NT2/D1 (cell line): Measurements from ENCODE around the gene GAL3ST1.

Experiments used
- SUZ12 ChIP-seq: IDR thresholded peaks from 2 replicates; pipeline ENCODE4 v1.6.1; 2011; ENCODE audit not compliant: insufficient read length, insufficient read depth; ENCODE audit errors: extremely low read depth
- YY1 ChIP-seq: IDR thresholded peaks from 2 replicates; pipeline ENCODE4 v1.6.1; 2011; ENCODE audit not compliant: insufficient read length, insufficient read depth
- ZNF274 ChIP-seq: IDR thresholded peaks from 2 replicates; pipeline ENCODE4 v1.6.1; 2011; ENCODE audit warnings: mild to moderate bottlenecking, low read depth, low read length

- TF ChIP-seq YY1 (no peak), SUZ12 (no peak), ZNF274 (no peak)
These were observed 18.9 kb downstream of the GAL3ST1 start for GRCh38 chr22:30555282-30556210.
